CD4-positive, alpha-beta T cell treated with Interleukin-6 for 4 hours (primary cell): ENCODE data around the gene ITIH4.

Experiments used
- DNase-seq: peaks from one replicate; pipeline ENCODE4 v3.0.0-alpha.2; 2020; ENCODE audit warnings: mixed read lengths

The ITIH4 gene

GRCh38 chr3:52847726-52848125, 17.3 kb upstream of the ITIH4 start:
- DNase-seq = no peak

- DNase-seq = no peak
These were observed 16.8 kb upstream of the ITIH4 start for GRCh38 chr3:52847241-52847640.

GRCh38 chr3:52846432-52846965, 16.0 kb upstream of the ITIH4 start:
- DNase-seq = no peak

- DNase-seq = peak; percentile 34
These were observed 15.4 kb upstream of the ITIH4 start for GRCh38 chr3:52845691-52846431.

GRCh38 chr3:52845157-52845556, 14.7 kb upstream of the ITIH4 start:
- no peak for DNase-seq

GRCh38 chr3:52844290-52844975, 14.0 kb upstream of the ITIH4 start:
- DNase-seq = no peak

- DNase-seq = no peak
These were observed 13.4 kb upstream of the ITIH4 start for GRCh38 chr3:52843881-52844280.

- DNase-seq = no peak
These were observed 12.8 kb upstream of the ITIH4 start for GRCh38 chr3:52843108-52843865.

GRCh38 chr3:52842424-52842823, 12.0 kb upstream of the ITIH4 start:
- no peak for DNase-seq

- no peak for DNase-seq
These were observed 11.5 kb upstream of the ITIH4 start for GRCh38 chr3:52841981-52842340.

GRCh38 chr3:52841211-52841980, 10.9 kb upstream of the ITIH4 start:
- DNase-seq = no peak

GRCh38 chr3:52839892-52840545, 9.5 kb upstream of the ITIH4 start:
- no peak for DNase-seq

GRCh38 chr3:52839268-52839575, 8.8 kb upstream of the ITIH4 start:
- DNase-seq = no peak

GRCh38 chr3:52838561-52839267, 8.2 kb upstream of the ITIH4 start:
- peak; percentile 11 for DNase-seq

- DNase-seq = no peak
These were observed 6.5 kb upstream of the ITIH4 start for GRCh38 chr3:52836986-52837385.

GRCh38 chr3:52836471-52836845, 6.0 kb upstream of the ITIH4 start:
- DNase-seq = no peak

GRCh38 chr3:52835766-52836470, 5.4 kb upstream of the ITIH4 start:
- DNase-seq = no peak

- DNase-seq = no peak
These were observed 4.5 kb upstream of the ITIH4 start, which contains the start of gene MUSTN1 for GRCh38 chr3:52834871-52835501. MUSTN1 (minus strand) TSS chr3:52835019; CDS start chr3:52834948, 71 bp downstream.

GRCh38 chr3:52833202-52833601, 2.7 kb upstream of the ITIH4 start:
- DNase-seq = no peak

GRCh38 chr3:52831500-52832301, 1.2 kb upstream of the ITIH4 start:
- no peak for DNase-seq
